VCaP (cell line): ENCODE results near the gene MED12L.

Experiments
- H3K27ac ChIP-seq: fragments of 450-650 bp; 2 replicates; pipeline ENCODE4 v1.5.1; 2017
- TF ChIP-seq, protein P1 (sequence below): fragments of 450-650 bp; conservative IDR thresholded peaks from 2 replicates; pipeline ENCODE4 v1.5.1; 2017; ENCODE audit warnings: mild to moderate bottlenecking, moderate library complexity

Gene MED12L

DNA sequence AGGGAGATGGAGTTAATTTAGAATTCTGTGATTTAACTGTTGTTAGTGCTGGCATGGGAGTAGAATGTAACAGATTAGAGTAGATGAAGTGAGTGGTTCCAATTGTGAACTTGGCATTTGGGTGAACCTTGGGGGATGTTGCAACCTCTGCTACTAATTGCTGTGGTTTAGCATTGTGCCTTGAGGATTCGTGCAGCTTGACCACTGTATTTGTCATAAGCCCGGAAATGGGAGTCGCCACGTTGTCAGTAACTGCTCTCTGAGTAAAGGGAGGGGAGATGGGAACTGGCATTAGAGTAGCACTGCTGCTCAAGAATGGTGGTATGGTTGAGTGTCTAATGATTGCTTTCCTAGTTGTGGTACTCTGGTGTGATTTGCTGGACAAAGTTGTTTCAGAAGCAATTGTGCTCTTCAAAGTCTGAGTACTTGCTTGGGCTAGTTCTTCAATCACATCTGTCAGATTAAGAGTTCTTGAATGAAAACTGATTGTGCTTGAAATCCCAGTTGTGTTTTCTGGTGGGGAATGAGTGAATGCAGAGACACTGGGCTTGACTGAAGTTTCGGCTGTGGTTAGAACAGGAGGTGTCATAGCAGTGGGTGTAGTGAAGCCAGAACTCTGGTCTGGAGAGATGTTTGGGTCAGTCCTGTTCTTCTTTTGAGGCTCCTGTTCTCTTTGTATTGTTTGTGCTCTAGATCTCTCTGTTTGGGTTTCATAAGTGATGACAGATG, 360.0 kb downstream of the MED12L start:
- H3K27ac ChIP-seq, result no peak overlapping the region
- TF ChIP-seq, protein P1, sequence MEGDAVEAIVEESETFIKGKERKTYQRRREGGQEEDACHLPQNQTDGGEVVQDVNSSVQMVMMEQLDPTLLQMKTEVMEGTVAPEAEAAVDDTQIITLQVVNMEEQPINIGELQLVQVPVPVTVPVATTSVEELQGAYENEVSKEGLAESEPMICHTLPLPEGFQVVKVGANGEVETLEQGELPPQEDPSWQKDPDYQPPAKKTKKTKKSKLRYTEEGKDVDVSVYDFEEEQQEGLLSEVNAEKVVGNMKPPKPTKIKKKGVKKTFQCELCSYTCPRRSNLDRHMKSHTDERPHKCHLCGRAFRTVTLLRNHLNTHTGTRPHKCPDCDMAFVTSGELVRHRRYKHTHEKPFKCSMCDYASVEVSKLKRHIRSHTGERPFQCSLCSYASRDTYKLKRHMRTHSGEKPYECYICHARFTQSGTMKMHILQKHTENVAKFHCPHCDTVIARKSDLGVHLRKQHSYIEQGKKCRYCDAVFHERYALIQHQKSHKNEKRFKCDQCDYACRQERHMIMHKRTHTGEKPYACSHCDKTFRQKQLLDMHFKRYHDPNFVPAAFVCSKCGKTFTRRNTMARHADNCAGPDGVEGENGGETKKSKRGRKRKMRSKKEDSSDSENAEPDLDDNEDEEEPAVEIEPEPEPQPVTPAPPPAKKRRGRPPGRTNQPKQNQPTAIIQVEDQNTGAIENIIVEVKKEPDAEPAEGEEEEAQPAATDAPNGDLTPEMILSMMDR, result no peak

- TF ChIP-seq, protein P1, result no peak
- no peak overlapping the region for H3K27ac ChIP-seq
Observed at GRCh38 chr3:151446002-151446340, 360.5 kb downstream of the MED12L start.

- TF ChIP-seq, protein P1, result no peak
- no peak overlapping the region for H3K27ac ChIP-seq
Observed at GRCh38 chr3:151452368-151452767, 366.9 kb downstream of the MED12L start.

DNA sequence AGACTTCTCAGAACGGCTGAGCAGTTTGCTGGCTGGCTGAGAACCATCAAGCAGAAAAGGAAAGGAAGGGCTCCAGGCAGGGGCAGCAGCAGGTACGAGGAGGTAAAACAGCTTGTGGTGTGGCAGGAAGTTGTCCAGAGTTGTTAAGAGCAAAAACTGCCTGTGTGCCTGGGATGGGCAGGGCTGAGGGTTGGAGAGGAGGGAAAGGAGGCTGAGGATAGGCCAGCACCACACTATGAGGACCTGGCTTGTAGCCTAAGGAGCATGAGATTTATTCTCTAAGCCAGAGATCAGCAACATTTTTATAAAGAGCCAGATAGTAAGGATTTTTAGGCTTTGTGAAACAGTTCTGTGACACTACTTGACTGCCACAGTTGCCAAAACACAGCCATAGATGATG, 367.4 kb downstream of the MED12L start:
- TF ChIP-seq, protein P1, result no peak
- H3K27ac ChIP-seq, result no peak overlapping the region

GRCh38 chr3:151456065-151456464, 370.6 kb downstream of the MED12L start:
- TF ChIP-seq, protein P1, result no peak
- H3K27ac ChIP-seq, result no peak overlapping the region

GRCh38 chr3:151459358-151459757, 373.9 kb downstream of the MED12L start:
- no peak overlapping the region for H3K27ac ChIP-seq
- TF ChIP-seq, protein P1, result no peak

DNA sequence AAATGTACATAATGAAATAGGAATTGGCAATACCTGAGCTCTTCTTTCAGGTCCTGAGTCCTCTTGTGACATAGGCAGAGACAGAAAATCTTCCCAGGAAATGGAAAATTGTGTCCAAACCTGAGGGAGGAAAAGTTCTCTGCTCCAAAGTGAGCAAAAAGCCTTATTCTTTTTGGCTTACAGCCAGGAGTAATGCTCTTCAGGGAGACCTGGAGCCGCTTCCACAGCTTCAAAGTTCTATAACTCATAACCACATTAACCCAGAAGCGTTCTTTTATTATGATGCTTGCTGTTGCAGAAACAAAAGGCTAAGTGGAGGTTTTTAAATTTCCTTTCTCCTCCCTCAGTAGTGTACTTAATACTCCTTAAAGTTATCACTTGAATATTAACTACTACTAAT, 374.8 kb downstream of the MED12L start:
- H3K27ac ChIP-seq, result no peak overlapping the region
- TF ChIP-seq, protein P1, result no peak
